Skeletal muscle cell (primary cell): Measurements from ENCODE around the gene VSIR.

Source experiments
- DNase-seq: peaks from one replicate; pipeline ENCODE4 v3.0.0-alpha.2; 2010; ENCODE audit warnings: low read depth
- H3K4me3 ChIP-seq: 2 replicates; pipeline ENCODE4 v1.5.1; 2011; ENCODE audit warnings: low read depth, mild to moderate bottlenecking, control low read depth, low read length, moderate library complexity

Gene VSIR

GRCh38 chr10:71706216-71707121, 66.9 kb downstream of the VSIR start:
- no peak overlapping the region for H3K4me3 ChIP-seq
- DNase-seq, result no peak

DNA sequence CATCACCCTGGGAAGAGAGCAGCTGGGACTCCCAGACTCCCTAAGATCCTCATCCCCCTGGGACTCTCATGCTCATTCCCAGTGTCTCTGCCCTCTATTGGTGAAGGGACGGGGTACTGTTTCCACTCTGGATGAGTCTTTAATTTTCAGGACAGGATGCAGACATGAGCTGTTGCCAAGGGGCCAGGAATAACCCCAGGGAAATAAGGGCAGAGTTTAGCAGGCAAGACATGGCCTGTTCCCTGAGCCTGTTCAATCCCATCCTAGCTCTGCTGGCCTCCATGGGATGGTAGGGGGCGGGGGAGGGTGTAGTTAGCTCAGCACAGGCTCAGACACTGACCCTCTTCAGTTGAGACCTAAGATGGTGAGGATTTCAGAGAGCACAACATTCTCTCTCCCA, 67.7 kb downstream of the VSIR start:
- no peak overlapping the region for H3K4me3 ChIP-seq
- DNase-seq, result no peak

DNA sequence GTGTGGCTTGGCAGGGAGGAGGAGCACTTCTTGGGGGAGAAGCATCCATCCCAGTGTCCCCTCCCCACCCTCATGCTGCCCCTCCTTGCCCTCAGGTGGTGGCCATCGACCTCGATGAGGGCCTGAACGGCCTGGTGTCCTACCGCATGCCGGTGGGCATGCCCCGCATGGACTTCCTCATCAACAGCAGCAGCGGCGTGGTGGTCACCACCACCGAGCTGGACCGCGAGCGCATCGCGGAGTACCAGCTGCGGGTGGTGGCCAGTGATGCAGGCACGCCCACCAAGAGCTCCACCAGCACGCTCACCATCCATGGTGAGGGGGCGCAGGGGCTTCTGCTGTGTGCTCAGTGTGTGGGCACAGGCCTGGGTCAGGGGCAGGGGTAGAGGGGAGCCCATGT, 68.5 kb downstream of the VSIR start:
- H3K4me3 ChIP-seq, result no peak overlapping the region

DNA sequence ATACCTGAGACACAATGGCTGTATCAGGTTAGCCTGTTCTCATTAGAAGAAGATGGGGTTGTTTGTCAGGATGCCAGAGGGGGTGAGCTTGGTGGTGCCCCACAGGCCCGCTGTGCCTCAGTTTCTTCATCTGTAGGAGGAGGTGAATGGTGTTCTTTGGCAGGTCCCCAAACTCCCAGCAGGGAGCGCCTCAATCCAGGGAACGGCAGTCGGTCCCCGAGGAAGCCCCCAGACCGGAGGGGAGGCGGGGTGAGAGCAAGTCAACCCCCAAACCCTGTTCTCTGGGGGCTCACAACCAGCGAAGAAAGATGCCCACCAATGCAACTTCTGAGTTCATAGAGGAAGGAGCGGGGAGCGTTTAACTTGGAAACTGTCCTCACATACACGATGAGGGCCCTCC, 69.7 kb downstream of the VSIR start:
- DNase-seq, result no peak
- H3K4me3 ChIP-seq, result no peak overlapping the region

More for the DNA sequence above, 68.5 kb downstream of the VSIR start:
- no peak for DNase-seq

- no peak overlapping the region for H3K4me3 ChIP-seq
Observed at GRCh38 chr10:71701496-71702132, 71.7 kb downstream of the VSIR start.

GRCh38 chr10:71700731-71701368, 72.5 kb downstream of the VSIR start:
- no peak for DNase-seq
- no peak overlapping the region for H3K4me3 ChIP-seq

More at GRCh38 chr10:71701496-71702132, 71.7 kb downstream of the VSIR start:
- DNase-seq, result no peak

- H3K4me3 ChIP-seq, result no peak overlapping the region
- DNase-seq, result no peak
Observed at GRCh38 chr10:71698737-71699136, 74.6 kb downstream of the VSIR start.

DNA sequence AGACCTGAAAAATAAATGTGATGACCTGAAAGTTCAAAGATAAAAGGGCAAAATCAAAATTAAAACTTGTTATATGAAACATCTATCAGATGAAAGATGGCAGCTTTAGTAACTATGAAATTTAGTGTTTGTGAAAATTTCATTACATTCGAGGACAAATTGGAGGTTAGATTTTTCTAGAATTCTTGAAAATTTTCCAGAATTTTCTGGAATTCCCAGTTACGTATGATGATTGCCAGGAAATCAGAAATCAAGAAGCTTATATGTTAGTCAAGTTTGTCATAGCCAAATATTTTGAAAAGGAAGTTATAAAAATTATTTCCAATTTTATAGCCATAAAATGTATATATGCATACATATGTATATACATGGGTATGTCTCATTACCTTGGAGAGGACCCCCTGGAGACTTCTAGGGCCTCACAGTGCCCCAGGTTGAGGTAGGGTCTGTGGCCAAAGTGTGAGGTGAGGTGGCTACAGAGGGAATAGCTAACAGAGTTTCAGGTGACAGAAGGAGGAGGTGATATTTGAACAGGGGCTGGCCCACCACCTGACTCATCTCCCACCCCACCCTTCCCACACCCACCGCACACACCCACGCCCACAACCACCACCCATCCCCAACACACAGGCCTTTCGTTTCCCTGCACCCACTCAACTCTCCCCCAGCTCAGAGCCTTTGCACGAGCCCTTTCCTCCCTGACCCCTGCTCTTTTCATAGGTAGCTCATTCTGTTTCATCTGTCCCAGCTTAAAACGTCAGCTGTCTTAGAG, 75.2 kb downstream of the VSIR start:
- no peak overlapping the region for H3K4me3 ChIP-seq
- no peak for DNase-seq
